ENCODE results near the gene GBA2. TPM values are rescaled to one million over a fixed set of nuclear protein-coding genes. Genes with fewer than 3 reads are reported as not detected.

The GBA2 gene
- total and polyA plus RNA-seq, 2 experiments from 2014 or later: 135 to 157 TPM

DNA sequence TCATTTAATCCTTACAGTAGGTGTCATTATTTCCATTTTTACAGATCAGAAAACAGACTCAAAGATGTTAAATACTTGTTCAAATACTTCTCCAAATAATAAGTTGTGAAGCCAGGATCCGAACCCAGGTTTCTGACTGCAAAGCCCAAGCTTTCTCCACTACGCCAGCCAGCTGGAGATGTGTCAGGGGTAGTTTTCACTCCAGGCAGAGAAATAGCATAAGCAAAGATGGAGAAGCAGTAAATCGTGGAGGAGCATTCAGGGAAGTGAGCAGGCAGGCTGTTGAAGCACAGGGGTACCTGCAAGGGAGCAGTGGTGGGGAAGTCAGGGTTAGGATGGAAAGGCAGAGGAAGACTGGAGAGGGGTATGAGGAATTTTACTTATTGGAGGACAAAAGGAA lies 19.9 kb downstream of the GBA2 start:
- TF ChIP-seq, protein P1, sequence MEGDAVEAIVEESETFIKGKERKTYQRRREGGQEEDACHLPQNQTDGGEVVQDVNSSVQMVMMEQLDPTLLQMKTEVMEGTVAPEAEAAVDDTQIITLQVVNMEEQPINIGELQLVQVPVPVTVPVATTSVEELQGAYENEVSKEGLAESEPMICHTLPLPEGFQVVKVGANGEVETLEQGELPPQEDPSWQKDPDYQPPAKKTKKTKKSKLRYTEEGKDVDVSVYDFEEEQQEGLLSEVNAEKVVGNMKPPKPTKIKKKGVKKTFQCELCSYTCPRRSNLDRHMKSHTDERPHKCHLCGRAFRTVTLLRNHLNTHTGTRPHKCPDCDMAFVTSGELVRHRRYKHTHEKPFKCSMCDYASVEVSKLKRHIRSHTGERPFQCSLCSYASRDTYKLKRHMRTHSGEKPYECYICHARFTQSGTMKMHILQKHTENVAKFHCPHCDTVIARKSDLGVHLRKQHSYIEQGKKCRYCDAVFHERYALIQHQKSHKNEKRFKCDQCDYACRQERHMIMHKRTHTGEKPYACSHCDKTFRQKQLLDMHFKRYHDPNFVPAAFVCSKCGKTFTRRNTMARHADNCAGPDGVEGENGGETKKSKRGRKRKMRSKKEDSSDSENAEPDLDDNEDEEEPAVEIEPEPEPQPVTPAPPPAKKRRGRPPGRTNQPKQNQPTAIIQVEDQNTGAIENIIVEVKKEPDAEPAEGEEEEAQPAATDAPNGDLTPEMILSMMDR (IDR thresholded peaks at IDR 0.05; ENCODE audit: low read depth, low read length): no peak
- H3K27me3 ChIP-seq: no peaks in the 10 kb centered on the region
- DNase-seq (ENCODE audit: low read depth in 1 of 2, low spot score in 1 of 2): no peak
- peak overlapping the region; percentile 100 for H3K27ac ChIP-seq
- H3K9me3 ChIP-seq (ENCODE audit: low read depth): no peaks in the 10 kb centered on the region
- H3K36me3 ChIP-seq: peaks cover 18% of the 10 kb centered on the region
- H3K4me1 ChIP-seq (ENCODE audit: low read depth): peaks cover 53% of the 10 kb centered on the region
- H3K4me3 ChIP-seq: peak overlapping the region; percentile 11

DNA sequence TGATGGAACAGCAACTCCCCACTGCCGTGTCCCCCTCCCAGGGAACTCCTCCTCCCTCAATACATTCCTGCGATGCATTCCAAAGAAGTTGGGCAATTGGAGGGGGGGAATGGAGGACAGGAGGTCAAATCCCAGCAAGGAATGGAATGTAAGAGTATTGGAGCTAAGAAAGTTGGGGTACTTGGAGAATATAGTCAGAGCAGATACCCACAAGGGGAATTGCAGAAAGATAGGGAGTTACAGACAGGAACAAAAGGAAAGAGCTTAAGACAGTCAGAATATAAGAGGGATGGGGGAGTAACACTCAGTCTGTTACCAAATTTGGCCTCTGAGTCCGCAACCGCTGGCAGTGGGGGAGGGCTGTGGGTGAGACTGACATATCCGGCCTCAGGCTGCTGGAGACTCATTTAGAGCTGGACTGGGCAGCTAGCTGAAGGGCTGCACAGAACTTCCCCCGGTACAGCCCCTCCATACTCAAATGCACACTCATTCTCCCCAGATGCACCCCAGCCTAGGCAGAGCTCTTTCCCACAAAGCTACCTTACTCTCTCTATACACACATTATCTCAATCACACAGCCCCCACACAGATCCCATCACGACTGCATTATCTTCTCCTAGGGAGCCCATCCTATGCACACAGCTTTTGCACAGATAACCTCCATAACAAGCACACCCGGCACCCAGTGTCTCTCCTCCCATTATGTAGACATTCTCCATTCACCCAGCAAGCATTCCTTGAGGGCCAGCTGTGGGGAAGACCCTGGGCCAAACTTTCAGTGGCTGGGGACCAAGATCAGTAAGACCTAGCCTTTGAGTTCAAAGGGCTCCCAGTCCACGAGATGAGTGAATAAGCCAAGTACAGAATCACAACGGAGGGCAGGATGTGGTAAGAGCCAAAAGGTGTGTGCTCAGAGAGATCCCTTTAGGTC lies 20.7 kb downstream of the GBA2 start:
- peaks cover 26% of the 10 kb centered on the region for H3K36me3 ChIP-seq
- DNase-seq (ENCODE audit: low read depth in 1 of 2, low spot score in 1 of 2): peak; percentile 90 to 97
- H3K27ac ChIP-seq: peak overlapping the region; percentile 100
- no peaks in the 10 kb centered on the region for H3K9me3 ChIP-seq (ENCODE audit: low read depth)
- peaks cover 49% of the 10 kb centered on the region for H3K4me1 ChIP-seq (ENCODE audit: low read depth)
- H3K27me3 ChIP-seq: no peaks in the 10 kb centered on the region
- H3K4me3 ChIP-seq: peak overlapping the region; percentile 11
- TF ChIP-seq, protein P1 (IDR thresholded peaks at IDR 0.05; ENCODE audit: low read depth, low read length): no peak

DNA sequence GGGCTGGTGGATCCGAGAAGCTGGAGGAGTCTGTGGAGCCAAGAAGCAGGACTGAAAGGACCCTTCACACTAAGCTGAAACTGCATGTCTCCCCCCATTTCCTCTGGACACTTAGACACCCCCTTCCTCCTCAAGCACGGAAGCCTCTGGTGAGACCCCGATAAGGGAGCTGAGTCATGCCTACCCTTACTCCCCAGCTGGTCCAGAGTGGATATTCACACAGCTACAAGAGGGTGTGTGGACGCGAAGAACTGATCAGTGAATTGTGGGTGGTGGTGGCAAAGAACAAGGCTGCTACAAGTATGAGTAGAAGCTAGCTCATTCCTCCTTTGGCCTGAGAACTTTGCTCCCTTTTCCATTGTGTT lies 21.4 kb downstream of the GBA2 start:
- Histone ChIP-seq H3K4me3 (peak overlapping the region; percentile 10), H3K27me3 (no peaks in the 10 kb centered on the region), H3K36me3 (peaks cover 29% of the 10 kb centered on the region), H3K27ac (peak overlapping the region; percentile 100), H3K9me3 (ENCODE audit: low read depth) (no peaks in the 10 kb centered on the region), H3K4me1 (ENCODE audit: low read depth) (peaks cover 46% of the 10 kb centered on the region)
- TF ChIP-seq, protein P1 (IDR thresholded peaks at IDR 0.05; ENCODE audit: low read depth, low read length): no peak
- peak in 1 of 2 donors; percentile 7 for DNase-seq (ENCODE audit: low read depth in 1 of 2, low spot score in 1 of 2)

DNA sequence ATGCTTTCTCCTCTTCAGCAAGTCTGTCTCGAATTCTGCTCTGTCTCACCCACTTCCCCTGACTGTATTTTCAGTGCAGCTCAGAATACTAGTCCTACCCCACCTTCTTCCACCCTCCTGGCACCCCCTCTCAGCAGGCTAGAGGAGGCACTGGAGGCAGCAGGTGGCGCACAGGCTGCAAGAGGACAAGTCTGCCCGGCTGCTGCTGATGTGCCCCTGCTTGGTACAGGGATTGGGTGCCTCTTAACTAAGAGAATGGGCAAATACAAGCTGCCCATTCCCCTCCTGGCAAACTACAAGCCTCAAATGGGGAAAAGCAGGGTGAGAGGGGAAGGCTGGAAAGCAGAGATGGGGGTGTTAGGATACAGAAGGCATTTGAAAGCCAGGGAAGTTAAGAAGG lies 22.1 kb downstream of the GBA2 start:
- Histone ChIP-seq H3K4me3 (no peak overlapping the region), H3K9me3 (ENCODE audit: low read depth) (no peaks in the 10 kb centered on the region), H3K36me3 (peaks cover 35% of the 10 kb centered on the region), H3K4me1 (ENCODE audit: low read depth) (peaks cover 46% of the 10 kb centered on the region), H3K27ac (peak overlapping the region; percentile 100), H3K27me3 (no peaks in the 10 kb centered on the region)
- peak; percentile 48 to 59 for DNase-seq (ENCODE audit: low read depth in 1 of 2, low spot score in 1 of 2)
- TF ChIP-seq, protein P1 (IDR thresholded peaks at IDR 0.05; ENCODE audit: low read depth, low read length): peak; percentile 11

DNA sequence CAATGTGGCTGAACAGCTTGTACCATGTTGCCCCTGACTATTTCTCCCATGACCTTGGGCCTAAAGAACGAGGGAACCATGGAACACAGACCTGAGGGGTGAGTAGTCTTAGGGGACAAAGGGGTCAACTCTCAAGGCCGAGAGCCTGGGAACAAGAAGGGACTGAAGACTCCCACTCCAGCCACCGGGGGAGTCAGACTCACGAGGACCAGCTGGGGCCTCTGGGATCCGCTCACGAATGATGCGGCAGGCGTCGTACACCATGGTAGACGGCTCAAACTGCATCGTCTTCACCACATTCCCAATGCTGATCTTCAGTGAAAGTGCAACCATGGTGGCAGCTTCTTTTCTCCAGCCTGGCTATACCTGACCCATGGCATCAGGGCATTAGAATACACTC lies 23.7 kb downstream of the GBA2 start:
- no peaks in the 10 kb centered on the region for H3K27me3 ChIP-seq
- H3K9me3 ChIP-seq (ENCODE audit: low read depth): no peaks in the 10 kb centered on the region
- TF ChIP-seq, protein P1 (IDR thresholded peaks at IDR 0.05; ENCODE audit: low read depth, low read length): no peak
- peaks cover 37% of the 10 kb centered on the region for H3K4me1 ChIP-seq (ENCODE audit: low read depth)
- no peak overlapping the region for H3K4me3 ChIP-seq
- no peak overlapping the region for H3K27ac ChIP-seq
- DNase-seq (ENCODE audit: low read depth in 1 of 2, low spot score in 1 of 2): no peak
- peaks cover 50% of the 10 kb centered on the region for H3K36me3 ChIP-seq
